Prostate gland (tissue), 2 donors: ENCODE measurements around the gene ZBTB47. TPM values are rescaled to one million over a fixed set of nuclear protein-coding genes. Genes with fewer than 3 reads are reported as not detected.

Experiments
- DNase-seq: peaks from one replicate; pipeline ENCODE4 v3.0.0-alpha.2; 2019; ENCODE audit warnings: low spot score
- H3K27ac ChIP-seq, 2 donors: fragments of 200-600 bp; sonication (generic); 2 replicates each; pipeline ENCODE4 v1.5.1; 2017 to 2019
- H3K27me3 ChIP-seq: fragments of 200-600 bp; sonication (generic); replicated peaks from 2 replicates; pipeline ENCODE4 v1.5.1; 2019; ENCODE audit not compliant: insufficient read depth
- H3K36me3 ChIP-seq, 2 donors: fragments of 200-600 bp; sonication (generic); 1 replicate in 1 of 2; 2 replicates in 1 of 2; pipeline versions ENCODE4 v1.5.1 to v1.8.1; 2017 to 2019
- H3K4me1 ChIP-seq: fragments of 200-600 bp; sonication (generic); replicated peaks from 2 replicates; pipeline ENCODE4 v1.5.1; 2019
- H3K4me3 ChIP-seq, 2 donors: fragments of 200-600 bp; sonication (generic); 2 replicates each; pipeline ENCODE4 v1.5.1; 2017 to 2019
- H3K9me3 ChIP-seq: fragments of 200-600 bp; sonication (generic); 2 replicates; pipeline ENCODE4 v1.5.1; 2017
- POLR2A ChIP-seq: fragments of 450-650 bp; IDR thresholded peaks from one replicate; pipeline ENCODE4 v1.6.1; 2016; ENCODE audit warnings: antibody characterized with exemption, mild to moderate bottlenecking
- POLR2AphosphoS5 ChIP-seq: sonication (generic); formaldehyde crosslinking; IDR thresholded peaks from one replicate; pipeline ENCODE4 v1.6.1; 2017; ENCODE audit warnings: antibody characterized with exemption
- WGBS: methylation state at CpG from one replicate; pipeline ENCODE4 v1.1.5; 2018; 5-methylcytosine and 5-hydroxymethylcytosine counted together
- intact Hi-C: fragments of 100-400 bp; cut with DNase I; formaldehyde crosslinking; loops from one replicate; pipeline ENCODE4 v1.14.2; 2022
- total RNA-seq, 2 donors: library from RNA; depleted of rRNA; stranded (reverse); fragments of >200 nt; gene quantifications; one replicate each; pipeline ENCODE4 v1.1.0, GENCODE V29; 2016
- TF ChIP-seq, protein P1 (sequence below), 4 experiments: fragments of 200-600 bp in 2 of 4; fragments of 450-650 bp in 2 of 4; sonication (generic) in 2 of 4; IDR thresholded peaks; 1 replicate in 3 of 4; 2 replicates in 1 of 4; pipeline ENCODE4 v1.5.1; 2016 to 2019; ENCODE audit warnings: antibody characterized with exemption in 4 of 4, mild to moderate bottlenecking in 2 of 4, moderate library complexity in 2 of 4

The ZBTB47 gene
- total RNA-seq, 2 donors from 2014 or later, result 22.1 to 38.0 TPM

DNA sequence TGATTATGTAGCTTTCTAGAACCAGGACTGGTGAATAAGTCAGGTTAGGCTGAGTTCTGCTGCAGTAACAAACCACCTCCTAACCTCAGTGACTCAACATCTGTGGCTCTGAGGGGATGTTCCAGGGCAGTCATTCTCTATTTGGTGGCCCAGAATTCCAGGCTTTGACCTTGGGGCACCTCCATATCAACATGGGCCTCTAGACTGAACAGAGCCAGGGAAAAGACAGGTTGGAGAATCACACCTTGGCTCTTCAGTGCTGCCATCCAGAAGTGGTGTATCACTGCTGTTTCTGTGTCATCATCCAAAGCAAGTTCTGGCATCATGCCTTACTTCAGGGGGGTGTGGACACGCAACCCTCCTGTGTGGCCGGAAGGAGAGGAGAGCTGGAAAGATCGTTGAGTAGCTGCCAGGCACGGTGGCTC lies 15.3 kb downstream of the ZBTB47 start:
- intact Hi-C loops, result no loop called here
- no peak overlapping the region for H3K27ac ChIP-seq
- no peak for DNase-seq
- H3K27me3 ChIP-seq, result no peaks in the 10 kb centered on the region
- TF ChIP-seq POLR2AphosphoS5 (no peak), POLR2A (no peak)
- TF ChIP-seq, protein P1, sequence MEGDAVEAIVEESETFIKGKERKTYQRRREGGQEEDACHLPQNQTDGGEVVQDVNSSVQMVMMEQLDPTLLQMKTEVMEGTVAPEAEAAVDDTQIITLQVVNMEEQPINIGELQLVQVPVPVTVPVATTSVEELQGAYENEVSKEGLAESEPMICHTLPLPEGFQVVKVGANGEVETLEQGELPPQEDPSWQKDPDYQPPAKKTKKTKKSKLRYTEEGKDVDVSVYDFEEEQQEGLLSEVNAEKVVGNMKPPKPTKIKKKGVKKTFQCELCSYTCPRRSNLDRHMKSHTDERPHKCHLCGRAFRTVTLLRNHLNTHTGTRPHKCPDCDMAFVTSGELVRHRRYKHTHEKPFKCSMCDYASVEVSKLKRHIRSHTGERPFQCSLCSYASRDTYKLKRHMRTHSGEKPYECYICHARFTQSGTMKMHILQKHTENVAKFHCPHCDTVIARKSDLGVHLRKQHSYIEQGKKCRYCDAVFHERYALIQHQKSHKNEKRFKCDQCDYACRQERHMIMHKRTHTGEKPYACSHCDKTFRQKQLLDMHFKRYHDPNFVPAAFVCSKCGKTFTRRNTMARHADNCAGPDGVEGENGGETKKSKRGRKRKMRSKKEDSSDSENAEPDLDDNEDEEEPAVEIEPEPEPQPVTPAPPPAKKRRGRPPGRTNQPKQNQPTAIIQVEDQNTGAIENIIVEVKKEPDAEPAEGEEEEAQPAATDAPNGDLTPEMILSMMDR (IDR thresholded peaks at IDR 0.05), result no peak
- no peaks in the 10 kb centered on the region for H3K36me3 ChIP-seq
- H3K9me3 ChIP-seq, result no peaks in the 10 kb centered on the region
- H3K4me1 ChIP-seq, result no peaks in the 10 kb centered on the region
- 77% methylated on average over 4 of the region's 4 CpGs for WGBS
- H3K4me3 ChIP-seq, result no peak overlapping the region

DNA sequence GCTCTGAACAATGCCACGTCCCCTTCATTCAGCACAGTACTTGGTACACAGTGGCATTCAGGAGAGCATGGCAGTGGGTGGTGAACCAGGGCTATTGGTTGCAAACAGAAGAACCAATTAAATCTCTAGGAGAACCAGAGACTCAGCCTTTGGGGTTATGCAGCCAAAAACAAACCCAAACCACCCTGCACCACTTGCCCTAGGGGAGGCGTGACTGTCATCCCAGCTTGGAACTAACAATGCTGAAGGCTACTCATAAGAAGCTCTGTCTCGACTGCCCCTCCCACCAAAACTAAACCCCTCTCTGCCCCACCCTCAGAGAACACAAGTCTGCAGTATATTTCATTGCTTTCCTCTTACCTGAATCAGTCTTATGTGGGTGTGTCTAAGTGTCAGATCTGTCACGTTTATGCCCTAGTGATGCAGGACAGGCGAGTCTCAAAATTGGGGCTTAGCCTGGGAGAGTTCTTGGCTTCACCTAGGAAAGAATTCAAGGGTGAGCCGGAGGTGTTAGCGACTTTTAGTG lies 16.6 kb downstream of the ZBTB47 start:
- Histone ChIP-seq H3K4me1 (no peaks in the 10 kb centered on the region), H3K27ac (no peak overlapping the region), H3K9me3 (no peaks in the 10 kb centered on the region), H3K27me3 (no peaks in the 10 kb centered on the region), H3K4me3 (no peak overlapping the region), H3K36me3 (no peaks in the 10 kb centered on the region)
- DNase-seq, result no peak
- intact Hi-C loops, result no loop called here
- TF ChIP-seq POLR2A, result no peak
- TF ChIP-seq, protein P1 (IDR thresholded peaks at IDR 0.05), result no peak
- no peak for TF ChIP-seq POLR2AphosphoS5
- 64% methylated on average over 7 of the region's 7 CpGs for WGBS

DNA sequence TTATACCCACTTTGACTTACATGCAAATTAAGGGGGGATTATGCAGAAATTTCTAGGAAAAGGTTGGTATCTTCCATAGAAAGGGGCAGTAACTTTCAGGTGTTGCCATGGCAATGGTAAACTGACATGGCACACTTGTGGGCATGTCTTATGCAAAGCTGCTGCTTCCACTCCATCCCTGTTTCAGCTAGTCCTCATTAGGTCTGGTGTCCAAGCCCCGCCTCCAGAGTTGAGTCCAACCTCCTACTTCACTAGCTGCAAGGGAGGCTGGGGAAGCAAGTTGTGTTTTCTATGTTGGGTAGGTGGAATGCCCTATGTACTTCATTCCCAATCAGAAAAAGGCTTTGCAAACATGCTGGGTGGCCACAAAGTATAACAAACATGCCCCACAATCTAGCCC lies 17.2 kb downstream of the ZBTB47 start:
- no peaks in the 10 kb centered on the region for H3K27me3 ChIP-seq
- H3K27ac ChIP-seq, result no peak overlapping the region
- WGBS, result 100% methylated on average over 1 of the region's 1 CpG
- no peaks in the 10 kb centered on the region for H3K4me1 ChIP-seq
- intact Hi-C loops, result no loop called here
- no peaks in the 10 kb centered on the region for H3K36me3 ChIP-seq
- H3K9me3 ChIP-seq, result no peaks in the 10 kb centered on the region
- H3K4me3 ChIP-seq, result no peak overlapping the region
- no peak for DNase-seq
- no peak for TF ChIP-seq POLR2A
- TF ChIP-seq, protein P1 (IDR thresholded peaks at IDR 0.05), result no peak
- no peak for TF ChIP-seq POLR2AphosphoS5

DNA sequence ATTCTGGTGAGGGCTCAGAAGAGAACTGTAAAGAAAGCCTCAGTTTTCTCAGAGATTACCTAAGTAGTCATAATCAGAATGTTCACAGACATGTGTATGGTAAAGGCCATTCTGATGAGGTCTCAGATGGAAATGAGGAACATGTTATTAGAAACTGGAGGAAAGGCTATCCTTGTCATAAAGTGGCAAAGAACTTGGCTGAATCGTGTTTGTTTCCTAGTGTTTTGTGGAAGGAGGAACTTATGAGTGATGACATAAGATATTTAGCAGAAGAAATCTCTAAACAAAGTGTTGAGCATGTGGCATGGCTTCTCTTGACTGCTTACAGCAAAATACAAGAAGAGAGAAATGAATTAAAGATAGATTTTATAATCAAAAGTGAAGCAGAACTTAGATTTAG lies 19.0 kb downstream of the ZBTB47 start:
- H3K36me3 ChIP-seq, result no peaks in the 10 kb centered on the region

DNA sequence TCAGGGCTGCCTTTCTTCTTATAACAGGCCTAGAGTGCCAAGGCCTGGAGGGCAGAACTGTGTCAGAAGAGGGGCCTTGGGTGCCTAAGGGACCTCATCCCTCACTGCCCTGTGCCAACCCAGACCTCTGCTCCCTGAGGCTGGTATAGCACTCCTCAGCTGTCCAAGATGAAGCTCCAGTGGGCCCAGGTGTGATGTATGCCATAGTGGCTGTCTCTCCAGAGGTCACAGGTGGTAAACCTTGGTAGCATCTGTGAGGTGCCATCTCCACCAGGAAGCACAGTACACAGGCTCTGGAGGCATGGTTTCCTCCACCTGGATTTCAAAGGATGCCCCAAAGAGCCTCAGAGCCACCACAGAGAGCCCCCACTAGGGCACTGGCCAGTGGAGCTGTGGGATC lies 19.6 kb downstream of the ZBTB47 start:
- intact Hi-C loops, result no loop called here
- DNase-seq, result no peak
- H3K4me1 ChIP-seq, result no peaks in the 10 kb centered on the region

More for the DNA sequence above, 19.0 kb downstream of the ZBTB47 start:
- WGBS, result 66% methylated on average over 1 of the region's 1 CpG
- Histone ChIP-seq H3K4me3 (no peak overlapping the region), H3K4me1 (no peaks in the 10 kb centered on the region), H3K27me3 (no peaks in the 10 kb centered on the region), H3K9me3 (no peaks in the 10 kb centered on the region), H3K27ac (no peak overlapping the region)
- intact Hi-C loops, result no loop called here
- TF ChIP-seq, protein P1 (IDR thresholded peaks at IDR 0.05), result no peak
- TF ChIP-seq POLR2AphosphoS5 (no peak), POLR2A (no peak)
- DNase-seq, result no peak

More for the DNA sequence above, 19.6 kb downstream of the ZBTB47 start:
- Histone ChIP-seq H3K4me3 (no peak overlapping the region), H3K36me3 (no peaks in the 10 kb centered on the region), H3K9me3 (no peaks in the 10 kb centered on the region), H3K27ac (no peak overlapping the region), H3K27me3 (no peaks in the 10 kb centered on the region)
- TF ChIP-seq, protein P1 (IDR thresholded peaks at IDR 0.05), result no peak
- TF ChIP-seq POLR2A (no peak), POLR2AphosphoS5 (no peak)
